ENCODE results near the gene GGT7.
"Not testable (repeated sequence)": the region's sequence is repeated elsewhere in the genome, so short reads cannot be mapped to it uniquely, and the experiment has no call there.

GGT7 gene

GRCh38 chr20:34881689-34882088 lies 9.0 kb upstream of the GGT7 start:
- DNase-seq (ENCODE audit: low read depth), result no peak

DNA sequence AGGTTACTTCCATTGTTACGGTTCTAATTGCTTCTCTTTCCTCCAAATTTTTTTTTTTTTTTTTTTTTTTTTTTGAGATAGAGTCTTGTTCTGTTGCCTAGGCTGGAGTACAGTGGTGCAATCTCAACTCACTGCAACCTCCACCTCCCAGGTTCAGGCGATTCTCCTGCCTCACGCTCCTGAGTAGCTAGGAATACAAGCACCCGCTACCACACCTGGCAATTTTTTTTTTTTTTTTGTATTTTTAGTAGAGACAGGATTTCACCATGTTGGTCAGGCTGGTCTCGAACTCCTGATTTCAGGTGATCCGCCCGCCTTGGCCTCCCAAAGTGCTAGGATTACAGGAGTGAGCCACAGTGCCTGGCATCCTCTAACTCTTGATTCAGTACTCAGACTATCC lies 8.3 kb upstream of the GGT7 start:
- DNase-seq (ENCODE audit: low read depth), result not testable (repeated sequence)

- no peak for DNase-seq (ENCODE audit: low read depth)
Measured at GRCh38 chr20:34880215-34880850, 7.7 kb upstream of the GGT7 start.

DNA sequence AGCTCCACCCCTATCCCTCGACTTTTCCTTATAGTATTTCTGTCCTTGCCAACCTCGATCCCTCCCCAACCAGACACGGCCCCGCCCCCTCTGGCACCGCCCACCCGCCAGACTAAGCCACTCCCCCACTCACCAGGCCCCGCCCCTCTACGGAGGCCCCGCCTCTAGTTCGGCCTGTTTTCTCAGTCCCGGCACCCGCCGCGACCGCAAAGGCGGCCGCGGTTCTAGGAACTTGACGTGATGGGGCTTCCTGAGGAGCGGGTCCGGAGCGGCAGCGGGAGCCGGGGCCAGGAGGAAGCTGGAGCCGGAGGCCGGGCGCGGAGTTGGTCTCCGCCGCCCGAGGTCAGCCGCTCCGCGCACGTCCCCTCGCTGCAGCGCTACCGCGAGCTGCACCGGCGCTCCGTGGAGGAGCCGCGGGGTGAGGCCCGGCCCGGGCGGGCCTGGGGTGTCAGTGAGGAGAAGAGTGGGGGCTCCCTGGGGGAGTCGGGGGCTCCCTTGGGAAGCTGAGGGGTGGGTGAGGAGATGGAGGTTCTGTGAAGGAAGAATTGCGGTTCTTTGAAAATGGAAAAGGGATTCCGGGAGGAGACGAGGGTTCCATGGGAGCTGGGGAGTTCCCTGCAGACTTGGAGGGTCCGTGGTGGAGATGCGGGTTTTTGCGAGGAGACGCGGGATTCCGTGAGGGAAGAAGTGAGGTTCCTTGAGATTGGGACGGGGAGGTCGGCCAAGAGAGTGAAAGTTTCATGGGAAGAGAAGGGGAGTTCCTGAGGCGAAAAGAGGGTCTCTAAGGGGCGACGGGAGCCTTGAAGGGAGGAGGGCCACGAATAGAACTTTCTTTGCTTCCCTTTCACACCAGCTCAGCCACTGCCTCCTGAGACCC lies 4.0 kb upstream of the GGT7 start, which contains the start of gene ACSS2:
TSS of gene ACSS2 (plus strand) at position 207 of the 877 bp plus-strand sequence. CDS start at position 241, 34 bp downstream.
- DNase-seq (ENCODE audit: low read depth), result peak; percentile 47

DNA sequence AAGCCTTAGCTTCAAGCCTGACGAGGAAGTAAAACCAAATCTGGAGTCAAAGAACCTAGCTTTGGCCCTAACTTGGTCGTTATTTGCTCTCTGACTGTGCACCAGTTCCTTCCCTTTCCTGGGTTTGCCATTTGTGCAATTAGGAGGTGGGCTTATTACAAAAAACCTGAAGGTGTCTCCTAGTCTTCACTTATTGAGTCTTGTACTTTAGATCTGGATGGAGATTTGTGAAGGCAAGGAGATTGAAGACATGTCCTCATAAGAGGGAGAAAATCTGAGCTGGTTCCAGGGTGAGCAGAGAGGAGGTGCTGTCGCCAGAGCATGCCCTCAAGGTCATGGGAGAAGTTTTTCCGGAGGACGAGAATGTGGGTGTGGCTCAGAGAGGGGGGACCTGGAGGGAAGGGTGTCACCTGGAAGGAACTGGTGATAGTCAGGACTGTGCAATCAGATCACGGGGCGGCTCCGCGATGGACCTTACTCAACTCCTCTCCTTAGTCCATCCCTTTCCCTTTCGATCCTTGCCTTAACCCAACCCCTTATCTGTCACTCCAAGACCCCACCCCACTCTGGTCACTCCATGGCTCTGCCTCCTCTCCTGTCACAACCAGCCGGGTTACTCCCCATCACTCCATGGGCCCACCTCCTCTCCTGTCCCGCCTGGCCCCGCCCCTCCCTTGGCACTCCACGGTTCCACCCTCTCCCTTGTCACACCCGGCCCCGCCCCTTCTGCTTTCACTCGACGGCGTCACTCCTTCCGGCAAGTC lies 3.2 kb upstream of the GGT7 start:
- DNase-seq (ENCODE audit: low read depth), result peak; percentile 99

DNA sequence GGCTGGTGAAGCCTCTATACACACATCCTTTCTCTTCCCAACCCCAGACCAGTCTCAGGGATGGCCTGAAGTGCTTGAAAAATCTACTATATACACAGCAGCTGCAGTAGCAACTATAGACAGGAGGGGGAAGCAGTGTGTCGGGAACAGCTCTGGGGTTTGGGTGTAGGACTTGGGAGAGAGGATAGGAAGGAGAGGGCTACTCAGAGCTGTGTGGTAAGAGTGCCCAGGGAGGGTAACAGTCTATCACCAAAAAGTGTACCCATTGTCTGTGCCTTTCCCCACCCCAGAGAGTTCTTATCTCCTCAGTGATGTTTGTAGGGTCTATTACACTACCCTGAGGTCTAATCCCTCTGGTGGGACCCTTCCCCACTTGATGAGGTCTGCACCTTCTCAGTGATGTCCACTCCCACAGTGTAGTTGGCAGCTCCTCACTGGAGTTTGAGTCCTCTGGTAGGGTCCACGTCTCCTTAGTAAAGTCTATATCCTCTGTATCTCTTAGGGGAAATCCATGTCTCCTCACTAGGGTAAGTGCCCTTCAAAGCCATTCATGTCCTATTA lies 1.5 kb upstream of the GGT7 start:
- DNase-seq (ENCODE audit: low read depth), result peak; percentile 94

- no peak for DNase-seq (ENCODE audit: low read depth)
Measured at GRCh38 chr20:34873583-34874093, 982 bp upstream of the GGT7 start.

DNA sequence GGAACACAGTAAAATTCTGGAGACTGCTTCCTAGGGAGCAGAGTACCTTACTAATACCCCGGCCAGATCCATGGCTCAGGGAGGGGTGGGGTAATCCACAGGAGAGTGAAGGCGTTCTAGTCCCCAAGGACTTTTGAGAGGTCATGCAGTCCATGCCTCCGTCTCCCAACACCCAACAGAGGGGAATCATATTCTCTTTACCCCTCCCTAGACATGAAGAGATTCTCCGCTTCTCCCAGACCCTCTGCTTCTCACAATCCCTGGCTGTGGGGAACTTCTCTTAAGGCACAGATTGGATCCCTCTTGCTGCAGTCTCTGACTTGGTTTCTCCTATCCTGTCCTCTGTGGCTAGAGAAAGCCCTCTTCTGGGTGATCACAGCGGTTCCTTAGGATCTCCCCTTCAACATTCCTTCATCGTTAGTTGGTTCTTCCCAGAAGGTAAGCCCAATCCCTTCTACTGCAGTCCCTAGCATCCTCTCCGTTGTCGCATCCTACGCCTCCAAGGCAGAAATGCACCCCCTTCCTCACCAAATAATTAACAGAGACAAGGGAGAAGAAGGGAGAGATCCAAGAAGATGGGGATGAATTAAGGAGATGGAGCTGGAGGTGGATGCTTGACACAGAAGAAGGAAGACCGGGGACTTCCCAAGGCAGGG lies 562 bp downstream of the GGT7 start:
- DNase-seq (ENCODE audit: low read depth), result peak; percentile 29

- no peak for DNase-seq (ENCODE audit: low read depth)
Measured at GRCh38 chr20:34871320-34871926, 1.2 kb downstream of the GGT7 start.

- no peak for DNase-seq (ENCODE audit: low read depth)
Measured at GRCh38 chr20:34864216-34864615, 8.4 kb downstream of the GGT7 start.

DNA sequence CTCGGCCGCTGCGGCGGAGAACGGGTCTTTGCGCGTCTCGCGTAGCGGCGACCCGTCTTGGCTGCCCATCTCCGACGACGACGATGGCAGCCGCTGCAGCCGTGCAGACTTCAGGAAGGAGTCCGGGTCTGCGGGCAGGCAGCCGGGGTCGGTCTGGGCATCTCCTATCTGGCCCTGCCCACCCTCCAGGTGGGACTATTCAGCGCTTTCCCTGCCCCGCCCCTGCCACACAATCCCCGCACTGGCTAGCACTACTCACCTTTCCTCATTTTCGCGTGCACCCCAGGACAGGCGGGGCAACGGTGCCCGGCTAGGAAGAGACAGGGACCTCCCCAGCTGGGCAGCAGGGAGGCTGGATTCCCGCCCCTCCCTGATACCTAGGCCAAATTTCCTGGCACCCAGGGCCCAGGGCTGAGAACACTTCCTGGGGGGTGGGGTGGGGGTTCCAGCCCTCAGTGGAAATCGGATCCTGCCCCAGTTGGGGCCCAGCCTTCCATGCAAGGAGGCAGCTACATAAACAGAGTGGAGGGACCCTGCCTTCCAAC lies 9.2 kb downstream of the GGT7 start:
- DNase-seq (ENCODE audit: low read depth), result no peak

- no peak for DNase-seq (ENCODE audit: low read depth)
Measured at GRCh38 chr20:34862724-34863123, 9.9 kb downstream of the GGT7 start.

- DNase-seq (ENCODE audit: low read depth), result no peak
Measured at GRCh38 chr20:34861386-34862084, 11.1 kb downstream of the GGT7 start.

- no peak for DNase-seq (ENCODE audit: low read depth)
Measured at GRCh38 chr20:34859826-34860545, 12.7 kb downstream of the GGT7 start.

DNA sequence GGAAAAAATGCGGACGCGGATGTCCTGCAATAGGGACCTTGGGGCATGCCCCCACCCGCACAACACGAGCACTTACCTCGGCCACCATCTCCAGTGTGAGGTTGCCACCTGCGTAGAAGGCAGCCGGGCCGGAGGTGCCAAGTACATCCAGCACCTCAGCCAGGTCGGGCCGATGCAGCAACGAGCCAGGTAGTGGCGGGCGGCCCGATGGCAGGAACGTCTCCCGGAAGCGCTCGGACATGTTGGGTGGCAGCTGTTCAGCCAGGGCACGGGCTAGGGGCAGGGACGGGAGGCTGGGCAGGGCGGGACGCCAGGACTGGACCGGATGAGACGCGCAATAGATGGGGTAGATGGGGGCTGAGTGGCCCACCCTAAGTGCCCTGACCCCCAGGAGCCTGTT lies 13.3 kb downstream of the GGT7 start:
- DNase-seq (ENCODE audit: low read depth), result no peak

DNA sequence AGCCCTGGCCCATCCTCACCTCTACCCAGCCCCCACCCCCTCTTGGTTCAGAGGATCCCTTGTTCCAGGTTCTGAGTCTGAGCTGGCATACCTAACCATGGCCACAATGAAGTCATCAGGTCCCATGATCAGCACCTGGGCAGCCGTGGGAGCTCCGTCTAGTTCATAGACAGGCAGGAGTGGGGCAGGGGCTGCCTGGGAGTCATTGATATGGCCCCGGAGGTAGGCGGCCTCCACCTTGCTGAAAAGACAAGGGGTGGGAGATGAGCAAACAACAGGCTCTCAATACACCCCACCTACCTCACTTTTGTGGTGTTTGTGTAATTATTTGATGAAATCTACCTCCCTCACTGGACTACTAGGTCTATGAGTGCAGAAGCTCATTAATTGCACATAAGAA lies 20.4 kb downstream of the GGT7 start:
- no peak for DNase-seq (ENCODE audit: low read depth)

DNA sequence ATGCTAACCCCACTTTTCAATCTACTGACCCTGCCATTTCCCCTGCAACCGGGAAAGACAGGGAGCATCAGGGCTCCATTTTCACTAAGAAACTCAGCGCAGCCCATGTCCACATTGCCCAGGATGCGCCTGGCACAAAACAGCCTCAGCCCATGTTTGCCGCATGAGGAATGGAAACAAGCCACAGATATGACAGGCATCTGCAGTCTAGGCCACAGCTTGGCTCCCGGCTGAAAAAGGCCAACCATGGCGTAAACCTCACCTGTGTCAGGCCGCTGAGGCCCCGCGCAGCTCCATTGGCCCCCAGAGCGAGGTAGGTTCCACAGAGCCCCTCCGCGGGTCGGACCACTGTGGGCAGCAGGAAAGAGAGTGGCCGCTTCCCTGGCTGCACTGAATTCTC lies 21.7 kb downstream of the GGT7 start:
- DNase-seq (ENCODE audit: low read depth), result no peak

DNA sequence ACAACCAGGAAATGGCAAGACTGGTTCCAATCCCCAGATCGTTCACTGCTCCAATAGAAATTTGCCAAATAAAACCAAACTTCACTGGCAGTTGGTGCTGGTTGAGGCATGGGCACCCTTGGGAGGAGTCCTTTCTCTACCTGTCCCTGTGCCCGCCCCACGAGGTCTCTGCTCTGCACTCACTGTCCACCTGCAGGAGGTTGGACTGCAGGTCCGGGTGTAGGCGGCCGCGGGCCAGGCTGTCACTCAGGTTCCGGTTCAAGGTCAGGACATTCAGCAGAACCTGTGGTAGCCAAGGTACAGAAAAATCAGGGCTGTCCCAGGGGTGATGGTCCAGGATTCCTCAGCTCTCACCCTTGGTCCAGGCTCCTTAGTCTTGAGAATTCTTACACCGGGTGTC lies 22.9 kb downstream of the GGT7 start:
- no peak for DNase-seq (ENCODE audit: low read depth)

GRCh38 chr20:34848597-34848996 lies 24.1 kb downstream of the GGT7 start:
- no peak for DNase-seq (ENCODE audit: low read depth)

DNA sequence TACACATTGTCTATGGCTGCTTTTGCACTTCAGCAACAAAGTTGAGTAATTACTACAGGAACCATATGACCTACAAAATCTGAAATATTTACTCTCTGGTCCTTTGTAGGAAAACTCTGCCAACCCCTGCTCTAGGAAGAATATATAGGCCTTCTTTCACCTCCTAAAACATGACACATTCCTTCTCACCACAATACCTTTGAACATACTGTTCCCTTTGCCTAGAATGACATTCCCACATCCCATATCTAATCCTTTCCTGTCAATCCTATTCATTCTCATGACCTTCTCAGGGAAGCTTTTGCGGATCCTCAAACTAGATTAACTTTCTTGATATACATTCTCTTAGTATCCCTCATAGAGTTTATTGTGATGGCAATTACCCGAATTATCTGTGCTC lies 29.2 kb downstream of the GGT7 start:
- DNase-seq (ENCODE audit: low read depth), result no peak
